SU-DHL-6 (cell line): Measurements from ENCODE around the gene TMEM11.

Source experiments
- H2AFZ ChIP-seq: fragments of 200-600 bp; sonication (generic); 2 replicates; pipeline ENCODE4 v1.6.1; 2014; ENCODE audit warnings: low read depth, mild to moderate bottlenecking, moderate library complexity, mixed read lengths, antibody characterized with exemption, low read length; ENCODE audit not compliant: severe bottlenecking
- H3F3A ChIP-seq: fragments of 200-600 bp; shearing (Covaris generic); 2 replicates; pipeline ENCODE4 v1.6.0; 2016; ENCODE audit warnings: antibody characterized with exemption, mild to moderate bottlenecking; ENCODE audit not compliant: insufficient read depth
- H3K27ac ChIP-seq: fragments of 200-600 bp; sonication (generic); 2 replicates; pipeline ENCODE4 v1.5.1; 2016; ENCODE audit warnings: low read depth, mild to moderate bottlenecking, low read length, moderate library complexity, mixed read lengths
- H3K27me3 ChIP-seq: fragments of 200-600 bp; sonication (generic), shearing (Covaris generic); 2 replicates; pipeline ENCODE4 v1.6.0; 2014; ENCODE audit warnings: mild to moderate bottlenecking, low read length
- H3K36me3 ChIP-seq: fragments of 200-600 bp; sonication (generic); 2 replicates; pipeline ENCODE4 v1.6.1; 2014; ENCODE audit warnings: mild to moderate bottlenecking, low read length, mixed read lengths
- H3K4me2 ChIP-seq: fragments of 300-600, 200-600 bp; shearing (Covaris generic), sonication (generic); 2 replicates; pipeline ENCODE4 v1.6.0; 2014; ENCODE audit warnings: low read length, low read depth, mild to moderate bottlenecking; ENCODE audit not compliant: poor library complexity, severe bottlenecking
- H3K4me3 ChIP-seq: fragments of 200-600 bp; sonication (generic); 2 replicates; pipeline ENCODE4 v1.5.1; 2014; ENCODE audit warnings: antibody characterized with exemption, low read length, mild to moderate bottlenecking, mixed read lengths; ENCODE audit not compliant: insufficient read depth, poor library complexity, severe bottlenecking
- H3K79me2 ChIP-seq: fragments of 200-600 bp; sonication (generic); 2 replicates; pipeline ENCODE4 v1.6.1; 2014; ENCODE audit warnings: mild to moderate bottlenecking, low read length, moderate library complexity; ENCODE audit not compliant: insufficient read depth
- H3K9ac ChIP-seq: fragments of 200-600 bp; sonication (generic); 2 replicates; pipeline ENCODE4 v1.7.0; 2014; ENCODE audit warnings: mild to moderate bottlenecking, low read length
- H3K9me2 ChIP-seq: fragments of 200-600 bp; sonication (generic); replicated peaks from 2 replicates; pipeline ENCODE4 v1.6.1; 2014; ENCODE audit warnings: low read length; ENCODE audit not compliant: insufficient read depth
- H3K9me3 ChIP-seq: fragments of 200-600 bp; sonication (generic); 2 replicates; pipeline ENCODE4 v1.6.1; 2014; ENCODE audit warnings: low read length, mixed read lengths; ENCODE audit not compliant: insufficient read depth
- H4K20me1 ChIP-seq: fragments of 200-600 bp; sonication (generic); 2 replicates; pipeline ENCODE4 v1.6.1; 2014; ENCODE audit warnings: low read depth, mild to moderate bottlenecking, antibody characterized with exemption, low read length, moderate library complexity, mixed read lengths
- CTCF ChIP-seq: fragments of 200-600 bp; sonication (generic); IDR thresholded peaks from one replicate; pipeline ENCODE4 v1.5.1; 2017; ENCODE audit warnings: antibody characterized with exemption, mild to moderate bottlenecking, low read length, moderate library complexity; ENCODE audit not compliant: insufficient read depth, poor library complexity, severe bottlenecking
- EZH2phosphoT487 ChIP-seq: fragments of 200-600 bp; sonication (generic), shearing (Covaris generic); conservative IDR thresholded peaks from 2 replicates; pipeline ENCODE4 v1.6.1; 2018; ENCODE audit warnings: mild to moderate bottlenecking, antibody characterized with exemption, low read length, moderate library complexity, mixed read lengths

TMEM11 gene

GRCh38 chr17:21172846-21173245 is 41.1 kb downstream of the TMEM11 start:
- Histone ChIP-seq H3K4me3 (no peak overlapping the region), H3K9ac (no peak overlapping the region), H4K20me1 (no peaks in the 10 kb centered on the region), H3K27me3 (no peaks in the 10 kb centered on the region), H3K36me3 (no peaks in the 10 kb centered on the region), H3K4me2 (no peak overlapping the region), H3F3A (no peaks in the 10 kb centered on the region), H3K27ac (no peak overlapping the region), H3K9me3 (no peaks in the 10 kb centered on the region), H3K79me2 (no peaks in the 10 kb centered on the region), H3K9me2 (no peaks in the 10 kb centered on the region), H2AFZ (no peak overlapping the region)
- TF ChIP-seq CTCF (no peak), EZH2phosphoT487 (no peak)

- no peak overlapping the region for H3K4me3 ChIP-seq
Measured at GRCh38 chr17:21171970-21172510, 41.9 kb downstream of the TMEM11 start.

GRCh38 chr17:21171309-21171922 is 42.5 kb downstream of the TMEM11 start:
- Histone ChIP-seq H3K4me3 (no peak overlapping the region), H3K9ac (no peak overlapping the region), H3F3A (no peaks in the 10 kb centered on the region), H3K79me2 (no peaks in the 10 kb centered on the region), H3K27ac (no peak overlapping the region), H3K36me3 (no peaks in the 10 kb centered on the region), H3K9me2 (no peaks in the 10 kb centered on the region), H3K9me3 (no peaks in the 10 kb centered on the region), H4K20me1 (no peaks in the 10 kb centered on the region), H2AFZ (no peak overlapping the region), H3K27me3 (no peaks in the 10 kb centered on the region), H3K4me2 (no peak overlapping the region)
- TF ChIP-seq EZH2phosphoT487 = no peak
- TF ChIP-seq CTCF = no peak

More at GRCh38 chr17:21171970-21172510, 41.9 kb downstream of the TMEM11 start:
- H3F3A ChIP-seq = no peaks in the 10 kb centered on the region
- no peak overlapping the region for H3K4me2 ChIP-seq
- no peaks in the 10 kb centered on the region for H3K79me2 ChIP-seq
- no peaks in the 10 kb centered on the region for H4K20me1 ChIP-seq
- no peaks in the 10 kb centered on the region for H3K9me3 ChIP-seq
- H3K36me3 ChIP-seq = no peaks in the 10 kb centered on the region
- no peak overlapping the region for H3K9ac ChIP-seq
- H3K27ac ChIP-seq = no peak overlapping the region
- H3K9me2 ChIP-seq = no peaks in the 10 kb centered on the region
- TF ChIP-seq CTCF = no peak
- TF ChIP-seq EZH2phosphoT487 = no peak
- H3K27me3 ChIP-seq = no peaks in the 10 kb centered on the region
- H2AFZ ChIP-seq = no peak overlapping the region
